Activated T-cell treated with anti-CD3 and anti-CD28 coated beads for 24 hours (primary cell): ENCODE data around the gene RGL2.

Source experiments
- DNase-seq: peaks from one replicate; pipeline ENCODE4 v3.0.0-alpha.2; 2020; ENCODE audit warnings: low read depth

RGL2 gene

GRCh38 chr6:33316603-33317418, 18.1 kb upstream of the RGL2 start:
- no peak for DNase-seq

- DNase-seq: no peak
Measured at GRCh38 chr6:33315793-33316602, 17.3 kb upstream of the RGL2 start.

GRCh38 chr6:33314943-33315792, 16.4 kb upstream of the RGL2 start:
- no peak for DNase-seq

- DNase-seq: peak; percentile 45
Measured at GRCh38 chr6:33314515-33314942, 15.8 kb upstream of the RGL2 start.

GRCh38 chr6:33313709-33314514, 15.2 kb upstream of the RGL2 start, which contains the start of gene TAPBP:
Gene TAPBP (minus strand): TSS chr6:33314078. CDS start chr6:33314041, 37 bp downstream.
- peak; percentile 81 for DNase-seq

- no peak for DNase-seq
Measured at GRCh38 chr6:33313105-33313708, 14.5 kb upstream of the RGL2 start.

GRCh38 chr6:33312361-33313104, 13.8 kb upstream of the RGL2 start:
- DNase-seq: peak; percentile 73

- DNase-seq: no peak
Measured at GRCh38 chr6:33306356-33306755, 7.6 kb upstream of the RGL2 start.

- no peak for DNase-seq
Measured at GRCh38 chr6:33305052-33305451, 6.3 kb upstream of the RGL2 start.

GRCh38 chr6:33304216-33304615, 5.5 kb upstream of the RGL2 start:
- no peak for DNase-seq

- no peak for DNase-seq
Measured at GRCh38 chr6:33301877-33302276, 3.1 kb upstream of the RGL2 start.

GRCh38 chr6:33299237-33299944, 649 bp upstream of the RGL2 start:
- DNase-seq: peak; percentile 91

- no peak for DNase-seq
Measured at GRCh38 chr6:33297956-33298772, 578 bp downstream of the RGL2 start.

GRCh38 chr6:33297406-33297955, 1.3 kb downstream of the RGL2 start:
- no peak for DNase-seq

- no peak for DNase-seq
Measured at GRCh38 chr6:33296797-33297405, 1.8 kb downstream of the RGL2 start.

- no peak for DNase-seq
Measured at GRCh38 chr6:33295621-33296369, 2.9 kb downstream of the RGL2 start.
